ENCODE measurements around the gene SDHB. TPM values are rescaled to one million over a fixed set of nuclear protein-coding genes. Genes with fewer than 3 reads are reported as not detected.

Gene SDHB
- total and polyA plus RNA-seq, 2 of the 13 experiments (the other 11 are each of a cell fraction or from before 2014, with no cell fraction given), result 136 to 142 TPM

- ATAC-seq, result no peak
- Histone ChIP-seq H3K27me3 (ENCODE audit: control insufficient read depth in 1 of 2, insufficient read depth in 2 of 2, low read length in 2 of 2) (no peaks in the 10 kb centered on the region), H3K36me3 (replicated peaks in 1 of 2; ENCODE audit: control insufficient read depth in 1 of 2, insufficient read depth in 2 of 2, low read length in 2 of 2) (peaks cover 13 to 59% of the 10 kb centered on the region in 2 experiments), H3K9ac (ENCODE audit: insufficient read depth, low read depth, low read length) (no peak overlapping the region), H3K4me1 (ENCODE audit: insufficient read depth, low read length) (no peaks in the 10 kb centered on the region), H3K27ac (ENCODE audit: extremely low read length, insufficient read depth, low read length) (no peak overlapping the region), H3K9me3 (ENCODE audit: low read length) (no peaks in the 10 kb centered on the region), H3K79me2 (ENCODE audit: insufficient read depth, low read length) (peaks cover 2% of the 10 kb centered on the region), H2AFZ (ENCODE audit: low read length) (no peak overlapping the region), H4K20me1 (ENCODE audit: insufficient read depth, low read length) (no peaks in the 10 kb centered on the region), H3K4me2 (ENCODE audit: low read depth, low read length) (no peak overlapping the region), H3K4me3 (replicated peaks in 1 of 3; ENCODE audit: insufficient read depth in 1 of 3, low read depth in 2 of 3, low read length in 3 of 3) (no peak overlapping the region)
- no peak for DNase-seq (ENCODE audit: low spot score)
- 85% methylated on average over 1 of the region's 1 CpG for WGBS (ENCODE audit: low lambda C conversion rate)
- FAIRE-seq, result no peak
- intact Hi-C loops (cut with micrococcal nuclease; ENCODE audit: unreplicated experiment) (no loop called here), in situ Hi-C loops (cut with HindIII; ENCODE audit: extremely low pct_ligation_motif_present, low pct_unique_long_range_greater_than_20kb) (no loop called here)
- CTCF ChIA-PET (ENCODE audit: low intra/inter-chr PET ratio, low total read pairs), result no interaction called here
- TF ChIP-seq ZXDC (CRISPR knock-in tag; IDR thresholded peaks at IDR 0.05), result no peak
- no peak for TF ChIP-seq ZNF660 (CRISPR knock-in tag; IDR thresholded peaks at IDR 0.05; ENCODE audit: borderline replicate concordance, low read depth)
- TF ChIP-seq HMG20A (CRISPR knock-in tag; IDR thresholded peaks at IDR 0.05; ENCODE audit: borderline replicate concordance), result no peak
- no peak for TF ChIP-seq MED1 (CRISPR knock-in tag; IDR thresholded peaks at IDR 0.05)
- no peak for TF ChIP-seq SOX6 (IDR thresholded peaks at IDR 0.05)
- no peak for TF ChIP-seq SOX6 (CRISPR knock-in tag; IDR thresholded peaks at IDR 0.05)
- TF ChIP-seq SRSF4 (IDR thresholded peaks at IDR 0.05; ENCODE audit: low read depth, low read length, poor library complexity, severe bottlenecking), result no peak
- no peak for TF ChIP-seq ZNF484 (CRISPR knock-in tag; IDR thresholded peaks at IDR 0.05; ENCODE audit: borderline replicate concordance, low read depth)
- TF ChIP-seq ARHGAP35 (CRISPR knock-in tag; IDR thresholded peaks at IDR 0.05; ENCODE audit: borderline replicate concordance), result no peak
- no peak for TF ChIP-seq SMAD1 (CRISPR knock-in tag; IDR thresholded peaks at IDR 0.05; ENCODE audit: borderline replicate concordance, low read depth)
- TF ChIP-seq HNRNPUL1 (IDR thresholded peaks at IDR 0.05; ENCODE audit: low read depth, low read length), result no peak
- no peak for TF ChIP-seq ZBTB10 (CRISPR knock-in tag; IDR thresholded peaks at IDR 0.05; ENCODE audit: borderline replicate concordance)
- TF ChIP-seq HCFC1 (IDR thresholded peaks at IDR 0.05; ENCODE audit: low read depth, low read length), result no peak
- TF ChIP-seq MAX (IDR thresholded peaks at IDR 0.05), result no peak
- POLR2A ChIA-PET, result no interaction called here
- no TSS peak for BruUV-seq (replicated peaks)
These were observed 13.7 kb downstream of the SDHB start for GRCh38 chr1:17040135-17040534.

Measured in HepG2 (cell line).